DMS 273 (cell line): ENCODE data around the gene GMDS.
"Not testable (repeated sequence)": the region's sequence is repeated elsewhere in the genome, so short reads cannot be mapped to it uniquely, and the experiment has no call there.

Experiments
- DNase-seq: peaks from one replicate; lab custom pipeline; 2025; ENCODE audit not compliant: unreplicated experiment; lab: John Stamatoyannopoulos, UW

The GMDS gene

DNA sequence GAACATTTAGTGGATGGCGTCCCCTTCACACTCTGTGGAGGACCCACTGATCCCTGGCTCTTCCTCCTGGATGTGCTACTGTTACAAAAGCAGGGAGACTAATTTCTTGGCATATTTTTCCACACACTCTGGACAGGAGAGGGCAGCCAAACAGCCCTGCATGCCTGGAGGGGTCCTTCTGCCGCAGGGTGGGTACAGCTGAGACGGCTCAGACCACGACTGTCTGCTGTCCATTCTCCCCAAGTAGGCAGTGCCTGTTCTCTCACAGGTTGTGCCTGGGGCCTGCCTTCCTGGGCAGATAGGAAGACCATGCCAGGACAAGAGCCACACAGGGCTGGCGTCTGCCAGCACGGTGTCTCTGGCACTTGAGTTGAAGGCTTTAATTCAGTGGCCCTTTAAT, 375.6 kb downstream of the GMDS start:
- DNase-seq = no peak

DNA sequence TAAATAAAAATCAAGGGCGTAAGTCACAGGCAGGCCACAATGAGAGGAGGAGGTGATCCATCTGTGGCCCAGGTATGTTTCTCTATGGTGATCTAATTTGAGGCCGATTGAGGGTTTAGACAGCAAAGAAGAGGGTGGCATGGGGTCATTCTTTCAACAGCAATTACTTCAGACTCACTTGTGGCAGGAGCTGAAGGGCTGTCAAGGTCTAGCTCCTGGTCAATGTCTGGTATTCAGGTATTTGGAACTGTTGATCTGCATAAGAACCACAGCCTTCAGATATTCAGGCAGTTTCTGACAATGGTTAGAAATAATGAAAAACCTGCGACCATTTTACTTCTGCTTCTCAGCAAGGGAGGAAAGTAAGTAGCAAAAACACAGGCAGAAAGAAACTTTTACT, 376.1 kb downstream of the GMDS start:
- DNase-seq = no peak

DNA sequence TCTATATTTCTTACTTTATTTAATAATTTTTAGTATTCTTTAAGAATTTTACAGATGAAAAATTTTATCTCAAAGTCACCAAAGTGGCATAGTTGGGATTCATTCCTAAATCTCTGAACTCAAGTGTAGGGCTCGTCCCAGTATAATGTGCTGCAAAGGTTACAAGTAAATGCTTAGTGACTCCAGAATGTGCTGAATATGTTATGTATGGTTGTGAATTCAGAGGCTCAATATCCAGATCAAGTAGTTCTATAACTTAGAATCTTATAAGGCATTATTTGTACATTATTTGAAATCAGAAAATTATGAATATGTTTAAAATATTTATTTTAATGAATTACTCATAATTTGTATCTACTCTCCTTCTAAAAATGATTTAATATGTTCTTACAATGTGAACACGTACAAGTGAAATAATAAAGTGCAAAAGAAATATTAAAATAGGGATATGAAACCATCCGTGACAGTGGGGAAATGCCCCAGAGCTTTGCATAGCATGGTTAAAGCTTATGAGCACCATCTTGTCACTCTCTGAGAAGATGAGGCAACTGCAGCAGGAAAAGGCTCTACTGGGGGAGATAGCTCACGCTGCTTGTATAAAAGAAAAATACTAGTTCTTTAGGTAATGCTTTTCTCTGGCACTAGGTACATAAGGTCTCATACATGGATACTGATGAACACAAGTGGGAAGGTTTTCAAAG, 376.7 kb downstream of the GMDS start:
- no peak for DNase-seq

DNA sequence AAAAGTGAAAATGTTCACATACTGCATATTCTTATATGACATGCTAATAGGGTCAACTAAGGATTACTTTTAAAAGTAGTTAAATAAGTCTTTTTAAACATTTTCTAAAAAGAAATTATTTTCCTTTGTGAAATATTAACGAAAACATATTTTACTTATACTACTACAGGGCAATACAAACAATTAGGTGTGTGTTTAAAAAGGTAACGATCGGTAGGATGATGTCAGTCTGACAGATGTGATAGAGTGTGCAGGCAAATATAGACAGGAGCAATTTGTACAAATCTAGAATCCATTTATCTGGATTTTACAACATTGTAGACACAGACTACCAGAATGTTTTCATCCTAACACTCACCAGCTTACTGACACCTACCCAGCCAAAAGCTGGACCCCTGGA, 378.2 kb downstream of the GMDS start:
- no peak for DNase-seq

DNA sequence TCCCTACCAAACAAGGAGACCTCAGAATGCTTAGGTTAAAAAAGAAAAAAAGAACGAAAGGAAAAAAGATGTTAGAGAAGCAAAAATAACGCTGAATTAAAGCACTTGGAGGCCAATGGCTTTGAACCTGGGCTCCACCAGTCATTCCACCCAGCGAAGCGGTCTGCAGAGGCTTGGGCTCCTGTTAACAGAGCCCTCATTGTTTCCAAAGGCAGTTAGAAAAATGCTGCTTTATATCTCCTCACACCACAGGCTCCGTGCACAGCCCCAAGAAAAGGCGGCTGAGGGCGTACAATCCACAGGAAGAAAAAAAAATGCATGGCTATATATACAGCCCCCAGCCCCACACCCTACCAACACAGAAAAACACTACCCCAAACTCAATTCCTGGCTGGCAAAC, 379.8 kb downstream of the GMDS start:
- DNase-seq = no peak

DNA sequence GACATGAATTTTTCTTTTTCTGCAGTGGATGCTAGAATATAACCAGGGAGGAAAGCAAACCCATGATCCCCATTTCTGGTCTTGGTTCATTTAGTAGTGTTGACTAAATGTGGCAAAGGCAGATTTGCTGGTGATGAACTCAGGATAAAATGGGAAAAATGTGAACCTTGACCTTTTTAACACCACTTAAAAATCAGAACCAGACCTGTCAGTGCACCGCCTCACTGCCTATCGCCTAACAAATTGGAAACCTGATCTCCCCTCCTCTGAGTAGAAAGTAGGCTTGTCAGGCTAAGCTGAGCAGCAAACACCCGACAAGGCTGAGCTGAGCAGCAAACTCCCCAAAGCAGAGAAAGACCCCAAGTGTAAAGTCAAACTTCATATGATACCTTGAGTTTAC, 380.9 kb downstream of the GMDS start:
- DNase-seq = peak; percentile 11

DNA sequence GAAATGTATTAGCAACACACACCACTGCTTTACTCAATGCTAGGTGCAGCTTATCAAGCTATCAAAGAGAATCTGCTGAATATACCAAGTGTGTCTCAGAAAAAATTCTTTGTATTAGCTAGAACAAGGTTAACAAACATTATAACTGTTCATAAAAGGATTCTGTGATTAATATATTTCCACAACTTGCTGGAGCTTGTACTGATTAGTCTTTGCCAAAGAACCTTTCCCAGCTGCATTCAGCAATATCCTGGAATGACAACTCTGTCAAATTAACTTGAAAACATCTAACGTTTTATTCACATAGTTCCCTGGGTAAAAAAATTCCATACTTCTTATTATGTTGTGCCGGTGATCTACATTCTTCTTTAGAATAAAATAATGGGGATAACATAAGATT, 383.0 kb downstream of the GMDS start:
- no peak for DNase-seq

DNA sequence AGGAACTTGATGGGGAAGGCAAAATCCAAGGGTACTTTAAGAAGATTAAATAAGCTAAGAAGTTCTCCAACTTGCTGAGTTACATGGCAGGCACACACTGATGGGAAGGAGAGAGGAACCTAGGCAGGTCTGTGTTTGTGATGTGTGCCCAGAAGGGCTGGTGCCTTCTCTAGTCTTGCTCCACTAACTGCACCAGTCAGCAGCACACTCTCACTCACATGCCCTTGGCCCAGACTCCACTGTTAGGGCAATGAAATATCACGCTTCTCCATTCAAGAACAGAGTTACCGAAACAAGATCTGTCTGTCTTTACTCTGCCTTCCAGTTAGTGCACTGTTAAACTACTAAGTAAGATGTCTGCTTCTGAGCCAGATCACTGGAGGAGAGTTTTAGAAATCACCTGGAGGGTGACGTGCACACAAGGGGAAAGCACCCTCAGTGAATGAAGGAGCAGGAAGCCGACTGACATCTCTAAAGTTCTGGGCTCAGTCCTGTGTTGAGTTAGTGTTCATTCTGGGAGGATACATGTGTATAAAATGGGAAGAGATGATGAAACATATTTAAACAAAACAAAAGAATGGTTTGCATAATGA, 384.6 kb downstream of the GMDS start:
- no peak for DNase-seq

DNA sequence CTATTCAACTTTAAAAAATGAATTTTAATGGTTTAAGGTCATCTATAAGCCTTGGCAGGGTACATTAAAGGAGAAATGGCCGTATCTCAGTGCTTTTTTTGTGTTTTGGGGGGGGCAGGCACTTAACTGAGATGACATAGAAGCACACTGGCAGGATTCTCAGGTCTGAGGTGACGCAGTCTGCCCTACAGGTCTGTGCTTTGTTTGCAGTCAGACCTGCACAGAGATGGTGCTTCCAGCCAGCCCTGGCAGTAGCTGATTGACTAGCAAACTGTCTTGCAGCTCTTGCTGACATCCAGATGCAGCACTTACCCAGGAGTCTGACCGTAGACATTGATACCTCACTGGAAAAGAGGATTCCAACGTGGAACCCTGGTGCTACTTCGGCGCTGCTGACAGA, 386.5 kb downstream of the GMDS start:
- DNase-seq = no peak

DNA sequence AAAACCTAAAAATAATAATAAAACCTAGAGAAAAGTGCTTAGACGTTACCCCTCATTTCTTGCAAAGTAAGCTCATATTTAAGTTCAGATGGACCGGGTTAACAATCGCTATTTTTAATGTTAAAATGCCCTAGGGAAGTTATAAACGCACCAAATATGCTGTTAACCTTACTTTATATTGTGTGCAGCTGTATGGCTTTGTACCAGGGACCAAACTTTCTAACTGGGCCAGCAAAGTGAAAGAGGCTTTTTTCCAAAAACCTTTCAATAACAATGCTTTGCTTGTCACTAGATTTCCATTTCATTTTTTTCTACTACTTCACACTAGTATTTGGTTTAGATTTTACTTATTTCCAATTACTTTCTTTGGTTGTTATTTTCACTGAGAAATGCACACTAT, 387.2 kb downstream of the GMDS start:
- no peak for DNase-seq

DNA sequence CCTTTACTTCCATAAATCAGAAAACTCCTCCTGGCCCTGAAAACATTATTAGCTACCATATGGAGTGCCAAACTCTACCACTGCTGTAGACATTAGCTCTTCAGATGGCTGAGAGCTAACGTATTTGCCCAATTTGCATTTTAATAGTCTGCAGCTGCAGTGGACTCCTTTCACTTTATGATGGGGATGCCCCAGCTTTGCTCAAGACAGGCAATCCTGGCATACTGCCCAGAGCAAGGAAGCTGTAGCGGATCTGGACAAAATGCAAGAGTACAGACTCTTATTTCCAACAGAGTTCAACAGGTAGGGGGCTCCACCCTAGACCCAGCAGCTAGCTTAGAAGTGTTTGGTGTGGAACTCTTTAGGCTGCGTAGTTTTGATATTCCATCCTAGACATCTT, 389.0 kb downstream of the GMDS start:
- peak; percentile 94 for DNase-seq

DNA sequence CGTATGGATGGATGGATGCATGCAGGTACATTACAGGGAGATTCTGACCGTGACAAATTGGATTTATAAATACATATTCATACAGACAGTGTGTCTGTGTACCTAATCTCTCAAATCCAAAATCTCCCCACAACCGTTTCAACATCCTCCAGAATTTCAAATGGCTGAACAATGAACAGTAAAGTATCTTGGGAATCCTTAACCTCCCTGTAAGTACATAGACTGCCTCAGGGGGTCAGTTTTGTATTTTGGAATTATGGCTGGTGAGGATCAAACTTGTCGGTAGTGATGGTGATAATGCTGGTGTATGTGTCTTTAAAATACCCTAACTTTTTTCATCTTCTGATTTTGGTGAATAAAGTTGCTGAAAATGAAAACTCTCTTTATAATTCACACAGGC, 389.5 kb downstream of the GMDS start:
- peak; percentile 36 for DNase-seq

DNA sequence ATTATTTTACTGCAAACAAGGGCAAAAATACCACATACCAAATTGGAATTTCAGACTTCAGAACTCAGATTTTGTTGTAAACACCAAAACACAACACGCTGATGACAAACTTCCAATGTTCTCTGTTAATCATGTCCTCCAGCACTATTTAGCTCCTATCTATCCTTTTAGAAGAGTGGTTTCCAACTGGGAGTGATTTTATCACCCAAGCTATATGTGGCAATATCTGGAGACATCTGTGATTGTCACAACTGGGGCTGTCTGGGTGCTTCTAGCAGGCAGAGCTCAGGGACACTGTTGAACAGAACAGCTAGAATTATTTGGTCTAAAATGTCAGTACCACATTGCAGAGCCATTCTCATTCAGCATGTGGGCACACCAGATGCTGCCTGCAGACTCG, 391.1 kb downstream of the GMDS start:
- DNase-seq = no peak

DNA sequence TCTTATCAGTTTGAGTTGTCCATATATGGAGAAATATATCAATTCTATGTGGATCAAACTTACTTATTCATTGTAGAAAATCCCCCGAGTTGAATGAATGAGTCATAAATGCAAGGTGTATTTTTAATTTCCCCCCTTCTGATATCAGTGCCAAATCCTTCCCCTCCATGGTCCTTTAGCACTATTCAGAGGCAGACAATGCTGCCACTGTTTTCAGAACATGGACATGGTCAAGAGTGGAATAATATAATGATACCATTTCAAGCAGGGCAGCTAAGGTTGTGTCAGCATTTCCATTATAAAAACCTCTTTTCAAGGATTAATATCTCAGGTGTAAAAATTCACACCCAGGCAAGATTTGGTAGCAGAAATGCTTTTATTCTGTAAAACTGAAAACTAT, 391.6 kb downstream of the GMDS start:
- no peak for DNase-seq

DNA sequence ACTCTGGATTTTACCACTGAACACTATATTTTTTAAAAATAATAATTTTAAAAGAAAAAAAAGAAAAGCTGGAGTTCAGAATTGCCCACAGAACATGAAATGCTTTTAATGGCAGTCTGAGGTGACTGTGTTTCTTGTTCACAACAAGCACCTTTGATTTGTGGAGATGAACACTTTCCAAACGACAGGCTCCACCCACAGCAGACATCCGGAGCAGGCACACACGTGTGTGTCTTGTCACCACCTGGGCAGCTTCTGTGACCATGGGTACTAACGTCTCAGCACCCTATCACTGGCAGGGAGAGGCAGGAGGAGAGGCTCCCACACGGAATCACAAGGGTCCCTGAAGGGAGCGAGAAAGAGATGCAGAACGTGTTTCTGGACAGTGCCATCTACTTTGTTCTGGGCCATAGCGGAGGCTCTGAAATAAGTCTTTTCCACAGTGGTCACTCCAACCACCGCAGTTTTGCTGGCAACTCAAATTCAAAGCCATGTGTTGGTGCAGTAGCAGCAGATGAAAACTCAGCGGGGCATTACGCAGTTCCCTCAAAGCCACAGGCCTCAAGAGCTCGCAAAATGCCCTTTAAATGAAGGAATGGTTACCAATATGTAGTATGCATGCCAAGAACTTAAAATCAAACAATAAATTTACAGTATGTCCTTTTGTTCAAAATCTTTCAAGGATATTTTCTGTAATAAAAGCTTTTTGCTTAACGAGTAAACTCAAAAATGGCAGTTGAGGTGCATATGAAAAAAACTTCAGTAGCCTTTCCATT, 393.5 kb downstream of the GMDS start:
- DNase-seq = no peak

DNA sequence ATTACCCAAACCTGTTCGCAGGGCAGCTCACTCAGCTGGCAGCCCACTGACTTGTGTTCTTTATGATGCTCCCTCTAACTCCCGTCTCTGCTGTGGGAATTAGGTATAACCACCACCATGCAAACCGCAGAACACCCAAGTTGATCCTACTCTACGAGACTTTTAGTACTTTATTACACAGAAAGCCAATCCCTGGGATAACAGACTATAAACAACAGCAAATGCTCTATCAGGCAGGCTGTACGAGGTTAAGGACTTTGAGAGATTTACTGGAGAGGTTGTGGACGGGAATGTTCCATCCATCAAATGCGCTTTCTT, 394.6 kb downstream of the GMDS start:
- no peak for DNase-seq

DNA sequence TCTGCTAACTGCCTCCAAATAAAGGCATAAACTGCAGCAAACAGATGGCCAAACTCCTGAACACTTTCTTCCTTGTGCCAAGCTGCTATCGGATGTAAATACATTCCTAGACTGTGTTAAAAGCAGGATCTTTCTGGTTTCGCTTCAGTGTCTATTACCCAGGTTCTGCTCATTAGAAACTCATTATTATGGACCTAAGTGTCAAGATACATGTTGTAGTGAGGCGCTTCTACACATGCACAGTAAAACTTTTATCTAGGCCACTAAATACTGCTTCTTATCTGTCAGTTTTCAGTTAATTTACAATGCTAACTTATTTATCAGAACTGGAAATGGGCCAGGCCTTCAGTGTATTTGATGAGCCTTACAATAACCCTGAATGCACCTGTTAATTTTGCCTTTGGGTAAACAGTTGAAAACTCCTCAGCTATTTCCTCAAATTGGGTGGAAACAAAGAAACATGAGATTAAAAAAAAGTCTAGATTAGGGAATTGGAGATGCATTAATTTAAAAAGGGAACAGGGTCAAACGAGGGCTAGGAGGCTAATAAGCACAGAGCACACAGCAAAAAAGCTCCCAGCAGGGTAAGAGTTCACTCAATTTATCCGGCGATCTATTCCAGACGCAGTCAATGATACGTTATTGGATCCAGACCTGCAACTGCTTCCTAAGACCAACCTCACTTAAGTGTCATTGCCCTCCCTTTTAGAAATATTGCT, 395.1 kb downstream of the GMDS start:
- DNase-seq = peak; percentile 82

DNA sequence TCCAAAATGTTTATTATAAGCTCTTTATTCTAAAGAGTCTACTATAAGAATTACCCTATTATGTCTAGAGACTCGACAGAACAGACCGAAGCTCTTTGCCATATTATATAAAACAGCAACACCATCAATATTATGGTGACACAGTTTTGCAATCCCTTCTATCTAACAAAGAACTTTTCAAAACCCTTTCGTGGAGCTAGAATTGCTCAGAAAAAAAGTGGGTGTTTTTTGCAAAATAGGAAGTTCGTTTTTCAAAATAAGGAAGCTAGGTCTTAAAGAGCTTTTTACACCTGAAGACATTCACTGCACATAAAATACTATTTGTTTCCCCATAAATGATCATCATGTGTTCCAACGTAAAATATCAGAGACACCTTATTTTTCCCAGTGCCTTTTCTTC, 395.7 kb downstream of the GMDS start:
- DNase-seq = no peak

DNA sequence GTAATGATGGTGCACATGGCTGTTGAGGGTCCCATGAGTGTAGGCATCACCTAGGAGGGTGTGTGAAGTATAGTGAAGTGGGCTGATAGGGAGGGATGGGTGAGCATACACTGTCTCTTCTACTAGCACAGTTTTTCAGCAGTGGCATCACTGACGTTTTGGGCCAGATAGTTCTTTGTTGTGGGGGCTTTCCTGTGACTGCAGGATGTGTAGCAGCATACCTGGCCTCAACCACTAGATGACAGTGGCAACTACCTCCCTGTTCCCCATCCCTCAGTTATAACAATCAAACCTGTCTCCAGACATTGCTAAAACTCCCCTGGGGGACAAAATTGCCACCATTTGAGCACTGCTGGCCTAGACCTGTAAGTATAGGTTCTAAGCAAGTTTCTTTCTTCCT, 396.7 kb downstream of the GMDS start:
- DNase-seq = no peak

DNA sequence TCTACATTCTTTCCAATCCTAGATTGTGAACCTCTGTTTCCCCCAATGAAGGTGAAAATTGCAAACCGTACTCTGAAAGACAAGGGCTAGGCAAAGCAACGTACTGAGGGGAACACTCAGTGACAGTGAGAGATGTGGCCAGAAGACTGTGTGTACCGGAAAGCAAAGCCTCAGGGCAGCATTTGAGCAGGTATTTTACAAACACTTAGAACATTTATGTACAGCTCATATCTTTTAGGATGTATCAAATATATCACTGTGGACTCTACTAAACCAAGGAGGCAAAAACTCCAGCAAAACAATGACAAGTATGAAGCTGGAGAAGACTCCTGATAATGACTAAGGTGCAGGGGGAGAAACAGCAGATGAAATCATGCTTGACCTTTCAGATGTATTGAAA, 398.8 kb downstream of the GMDS start:
- no peak for DNase-seq

DNA sequence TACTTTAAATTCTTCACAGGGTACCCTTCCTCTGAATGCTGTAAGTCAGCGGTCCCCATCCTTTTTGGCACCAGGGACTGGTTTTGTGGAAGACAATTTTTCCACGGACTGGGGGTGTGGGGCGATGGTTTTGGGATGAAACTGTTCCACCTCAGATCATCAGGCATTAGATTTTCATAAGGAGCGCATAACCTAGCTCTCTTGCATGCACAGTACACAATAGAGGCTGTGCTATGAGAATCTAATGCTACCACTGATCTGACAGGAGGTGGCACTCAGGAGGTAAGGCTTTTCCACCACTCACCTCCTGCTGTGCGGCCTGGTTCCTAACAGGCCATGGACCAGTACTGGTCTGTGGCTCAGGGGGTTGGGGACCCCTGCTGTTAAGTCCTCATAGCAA, 399.9 kb downstream of the GMDS start:
- DNase-seq = not testable (repeated sequence)

DNA sequence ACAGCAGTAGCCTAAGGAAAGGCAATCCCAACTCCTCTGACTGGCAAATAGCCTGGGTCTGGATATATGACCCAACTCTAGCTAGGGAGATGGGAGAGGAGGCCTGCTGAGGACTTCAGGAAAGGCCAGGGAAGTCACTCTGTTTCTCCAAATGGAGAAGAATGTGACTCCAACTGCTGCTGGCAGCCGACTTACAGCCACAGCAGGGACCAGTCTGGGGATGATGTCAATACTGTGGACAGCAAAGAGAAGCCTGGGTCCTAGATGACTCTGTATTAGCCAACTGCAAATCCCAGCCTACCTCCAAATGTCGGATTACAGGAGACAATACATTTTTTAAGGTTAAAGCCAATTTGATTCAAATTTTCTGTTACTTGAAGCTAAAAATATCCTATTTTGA, 403.1 kb downstream of the GMDS start:
- no peak for DNase-seq
